OCI-LY3 (cell line): Measurements from ENCODE around the gene OGT.

Experiments
- H2AFZ ChIP-seq: fragments of 200-600, 300-600 bp; shearing (Covaris generic); 2 replicates; pipeline ENCODE4 v1.6.0; 2014; ENCODE audit warnings: antibody characterized with exemption, low read depth, low read length
- H3K27ac ChIP-seq: fragments of 200-600, 300-600 bp; sonication (generic); 2 replicates; pipeline ENCODE4 v1.5.1; 2014; ENCODE audit warnings: mild to moderate bottlenecking, low read length, moderate library complexity, mixed read lengths
- H3K27me3 ChIP-seq: fragments of 200-600, 300-600 bp; sonication (generic); 2 replicates; pipeline ENCODE4 v1.6.1; 2014; ENCODE audit warnings: low read depth, low read length, mixed read lengths
- H3K36me3 ChIP-seq: fragments of 200-600, 300-600 bp; sonication (generic); replicated peaks from 2 replicates; pipeline ENCODE3; 2014; ENCODE audit warnings: low read depth, low read length, mixed read lengths
- H3K4me1 ChIP-seq: fragments of 300-600, 200-600 bp; sonication (generic); 2 replicates; pipeline ENCODE4 v1.6.1; 2014; ENCODE audit warnings: low read length, mixed read lengths
- H3K4me2 ChIP-seq: fragments of 200-600, 300-600 bp; sonication (generic); 2 replicates; pipeline ENCODE4 v1.6.1; 2014; ENCODE audit warnings: low read length, mixed read lengths
- H3K4me3 ChIP-seq: fragments of 300-600, 200-600 bp; sonication (generic); 2 replicates; pipeline ENCODE4 v1.5.1; 2014; ENCODE audit warnings: antibody characterized with exemption, mild to moderate bottlenecking, low read length, moderate library complexity
- H3K79me2 ChIP-seq: fragments of 300-600, 200-600 bp; shearing (Covaris generic); 2 replicates; pipeline ENCODE4 v1.6.1; 2014; ENCODE audit warnings: mild to moderate bottlenecking, low read length, mixed read lengths
- H3K9ac ChIP-seq: fragments of 300-600, 200-600 bp; shearing (Covaris generic); 2 replicates; pipeline ENCODE4 v1.6.0; 2014; ENCODE audit warnings: mild to moderate bottlenecking, low read length, moderate library complexity
- H3K9me3 ChIP-seq: fragments of 200-600, 300-600 bp; shearing (Covaris generic); 2 replicates; pipeline ENCODE4 v1.6.1; 2014; ENCODE audit warnings: low read length, mixed read lengths; ENCODE audit not compliant: insufficient read depth
- H4K20me1 ChIP-seq: fragments of 200-600, 300-600 bp; sonication (generic); 2 replicates; pipeline ENCODE4 v1.6.1; 2016; ENCODE audit warnings: low read length, mixed read lengths; ENCODE audit not compliant: insufficient read depth
- EZH2phosphoT487 ChIP-seq: fragments of 200-600 bp; shearing (Covaris generic); IDR thresholded peaks from 2 replicates; pipeline ENCODE4 v1.6.1; 2018; ENCODE audit warnings: antibody characterized with exemption, mixed run types, low read depth
- TF ChIP-seq, protein P1 (sequence below): fragments of 200-600, 300-600 bp; sonication (generic); IDR thresholded peaks from 2 replicates; pipeline ENCODE4 v1.5.1; 2014; ENCODE audit warnings: antibody characterized with exemption, low read length, low read depth

Gene OGT

DNA sequence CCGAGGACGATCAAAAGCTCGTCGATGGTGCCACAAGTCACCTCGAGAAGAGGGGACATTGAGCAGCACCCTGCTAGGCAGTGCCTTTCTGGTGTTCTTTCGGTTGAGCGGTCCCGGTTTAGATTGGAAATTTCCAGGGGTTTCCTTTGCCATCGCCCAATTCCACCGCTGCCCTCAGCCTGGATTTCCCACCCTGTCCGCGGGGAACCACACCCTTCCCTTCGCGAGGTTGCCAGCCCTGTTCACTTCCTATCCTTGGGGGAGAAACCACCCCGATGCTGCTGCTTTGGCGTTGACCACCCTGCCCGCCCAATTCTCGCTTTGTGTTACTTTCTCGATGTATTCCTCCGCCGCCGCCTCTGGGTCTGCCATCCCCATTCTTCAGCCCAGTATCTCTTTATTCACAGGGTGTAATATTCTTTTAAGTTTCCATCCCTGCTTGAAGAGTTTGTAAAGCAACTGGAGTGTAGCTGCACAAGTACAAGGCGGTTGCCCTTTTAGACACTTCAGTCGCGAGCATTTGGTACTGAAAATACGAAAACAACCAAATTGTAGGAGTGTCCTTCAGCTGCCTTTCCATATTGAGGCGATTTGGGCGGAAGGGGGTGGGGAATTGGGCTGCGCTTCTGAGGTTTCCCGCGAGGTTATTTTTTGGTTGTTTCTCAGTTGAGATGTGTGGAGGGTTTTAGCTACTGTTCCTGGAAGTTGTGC lies 1.1 kb downstream of the OGT start:
- peak overlapping the region; percentile 99 for H3K9ac ChIP-seq
- no peak for TF ChIP-seq EZH2phosphoT487
- TF ChIP-seq, protein P1, sequence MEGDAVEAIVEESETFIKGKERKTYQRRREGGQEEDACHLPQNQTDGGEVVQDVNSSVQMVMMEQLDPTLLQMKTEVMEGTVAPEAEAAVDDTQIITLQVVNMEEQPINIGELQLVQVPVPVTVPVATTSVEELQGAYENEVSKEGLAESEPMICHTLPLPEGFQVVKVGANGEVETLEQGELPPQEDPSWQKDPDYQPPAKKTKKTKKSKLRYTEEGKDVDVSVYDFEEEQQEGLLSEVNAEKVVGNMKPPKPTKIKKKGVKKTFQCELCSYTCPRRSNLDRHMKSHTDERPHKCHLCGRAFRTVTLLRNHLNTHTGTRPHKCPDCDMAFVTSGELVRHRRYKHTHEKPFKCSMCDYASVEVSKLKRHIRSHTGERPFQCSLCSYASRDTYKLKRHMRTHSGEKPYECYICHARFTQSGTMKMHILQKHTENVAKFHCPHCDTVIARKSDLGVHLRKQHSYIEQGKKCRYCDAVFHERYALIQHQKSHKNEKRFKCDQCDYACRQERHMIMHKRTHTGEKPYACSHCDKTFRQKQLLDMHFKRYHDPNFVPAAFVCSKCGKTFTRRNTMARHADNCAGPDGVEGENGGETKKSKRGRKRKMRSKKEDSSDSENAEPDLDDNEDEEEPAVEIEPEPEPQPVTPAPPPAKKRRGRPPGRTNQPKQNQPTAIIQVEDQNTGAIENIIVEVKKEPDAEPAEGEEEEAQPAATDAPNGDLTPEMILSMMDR: no peak
- peak overlapping the region; percentile 82 for H3K4me2 ChIP-seq
- no peak overlapping the region for H2AFZ ChIP-seq
- H3K27me3 ChIP-seq: no peaks in the 10 kb centered on the region
- peaks cover 70% of the 10 kb centered on the region for H3K79me2 ChIP-seq
- H4K20me1 ChIP-seq: peaks cover 52% of the 10 kb centered on the region
- H3K27ac ChIP-seq: peak overlapping the region; percentile 94
- H3K36me3 ChIP-seq: peaks cover 34% of the 10 kb centered on the region
- peak overlapping the region; percentile 97 for H3K4me3 ChIP-seq
- no peaks in the 10 kb centered on the region for H3K9me3 ChIP-seq
- peaks cover 42% of the 10 kb centered on the region for H3K4me1 ChIP-seq

DNA sequence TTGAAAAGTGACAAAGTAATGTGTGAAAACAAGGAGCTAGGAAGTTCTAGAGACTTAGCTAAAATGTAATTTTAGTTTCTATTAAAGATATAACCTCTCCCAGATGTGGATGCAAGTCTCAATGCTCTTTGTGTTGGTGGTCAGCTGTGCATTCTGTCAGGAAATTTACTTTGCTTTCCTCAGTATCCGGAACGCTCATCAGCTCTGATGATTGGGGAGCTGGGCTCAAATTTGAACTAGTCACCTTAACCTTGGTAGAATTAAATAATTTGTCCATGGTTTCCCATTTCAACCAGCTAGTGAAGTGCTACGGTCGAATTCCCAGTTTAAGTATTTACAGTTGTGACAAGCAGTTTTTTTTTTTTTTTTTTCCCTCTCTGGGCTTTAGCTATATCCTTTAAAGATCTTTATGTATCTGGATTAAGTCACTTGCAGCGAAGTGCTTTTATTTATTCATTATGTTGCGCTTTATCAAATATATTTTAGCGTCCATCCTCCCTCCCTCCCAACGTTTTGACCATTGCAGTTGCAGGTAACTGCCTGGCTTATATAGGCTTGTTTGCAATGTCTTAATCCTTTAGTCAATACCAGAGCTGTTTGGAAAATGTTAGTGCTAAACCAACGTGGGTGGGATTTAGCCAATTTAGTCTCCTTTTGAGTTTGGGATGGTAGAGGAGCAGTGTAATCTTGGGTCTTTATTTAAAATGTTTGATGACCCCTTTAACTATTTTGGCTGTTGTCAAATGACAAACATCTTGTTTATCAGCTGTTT lies 2.1 kb downstream of the OGT start:
- Histone ChIP-seq H3K36me3 (peaks cover 37% of the 10 kb centered on the region), H3K4me2 (peak overlapping the region; percentile 82), H4K20me1 (peaks cover 62% of the 10 kb centered on the region), H3K4me1 (peaks cover 51% of the 10 kb centered on the region), H3K79me2 (peaks cover 79% of the 10 kb centered on the region), H3K27me3 (no peaks in the 10 kb centered on the region), H3K27ac (peak overlapping the region; percentile 94), H3K4me3 (peak overlapping the region; percentile 97), H3K9me3 (no peaks in the 10 kb centered on the region), H3K9ac (peak overlapping the region; percentile 99), H2AFZ (no peak overlapping the region)
- TF ChIP-seq, protein P1: no peak
- TF ChIP-seq EZH2phosphoT487: no peak

DNA sequence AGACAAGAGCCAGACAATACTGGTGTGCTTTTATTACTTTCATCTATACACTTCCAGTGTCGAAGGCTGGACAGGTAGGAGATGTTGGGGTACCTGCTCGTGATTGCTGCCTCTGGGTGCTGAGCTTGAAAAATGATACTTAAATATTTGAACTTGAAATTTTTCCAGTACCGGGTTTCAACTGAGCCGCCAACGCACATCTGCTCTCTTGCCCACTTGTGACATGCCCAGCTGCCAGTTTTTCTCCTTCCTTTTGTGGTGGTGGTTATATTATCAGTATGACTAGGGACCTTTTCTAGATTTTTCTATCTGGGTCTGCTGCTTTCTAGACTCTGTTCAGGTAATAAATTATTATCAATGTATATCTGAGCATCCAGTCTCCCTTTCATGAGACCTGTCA lies 3.4 kb downstream of the OGT start:
- Histone ChIP-seq H3K9ac (peak overlapping the region; percentile 99), H3K4me1 (peaks cover 58% of the 10 kb centered on the region), H3K36me3 (peaks cover 41% of the 10 kb centered on the region), H3K4me3 (peak overlapping the region; percentile 97), H3K27me3 (no peaks in the 10 kb centered on the region), H3K79me2 (peaks cover 93% of the 10 kb centered on the region), H2AFZ (no peak overlapping the region), H3K4me2 (peak overlapping the region; percentile 82), H3K27ac (peak overlapping the region; percentile 27; the same call in 1 of the 2 replicates), H3K9me3 (no peaks in the 10 kb centered on the region), H4K20me1 (peaks cover 75% of the 10 kb centered on the region)
- TF ChIP-seq, protein P1: no peak

DNA sequence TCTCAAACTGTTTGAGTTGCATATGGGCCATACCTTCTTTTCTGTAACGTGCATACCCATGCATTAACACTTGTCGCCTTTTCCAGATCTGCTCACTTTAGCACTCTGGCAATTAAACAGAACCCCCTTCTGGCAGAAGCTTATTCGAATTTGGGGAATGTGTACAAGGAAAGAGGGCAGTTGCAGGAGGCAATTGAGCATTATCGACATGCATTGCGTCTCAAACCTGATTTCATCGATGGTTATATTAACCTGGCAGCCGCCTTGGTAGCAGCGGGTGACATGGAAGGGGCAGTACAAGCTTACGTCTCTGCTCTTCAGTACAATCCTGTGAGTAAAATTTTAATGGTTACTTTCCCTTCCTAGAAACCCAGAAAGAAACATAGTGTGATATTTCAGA lies 4.8 kb downstream of the OGT start:
- H3K79me2 ChIP-seq: peaks cover 100% of the 10 kb centered on the region
- no peaks in the 10 kb centered on the region for H3K9me3 ChIP-seq
- peaks cover 51% of the 10 kb centered on the region for H3K36me3 ChIP-seq
- H3K9ac ChIP-seq: no peak overlapping the region
- TF ChIP-seq EZH2phosphoT487: no peak
- TF ChIP-seq, protein P1: no peak
- peaks cover 90% of the 10 kb centered on the region for H4K20me1 ChIP-seq
- no peak overlapping the region for H3K4me2 ChIP-seq
- no peaks in the 10 kb centered on the region for H3K27me3 ChIP-seq
- H3K4me3 ChIP-seq: no peak overlapping the region
- H3K4me1 ChIP-seq: peaks cover 66% of the 10 kb centered on the region
- no peak overlapping the region for H2AFZ ChIP-seq
- H3K27ac ChIP-seq: no peak overlapping the region
